ENCODE data around the gene MYO7B. TPM values are rescaled to one million over a fixed set of nuclear protein-coding genes. Genes with fewer than 3 reads are reported as not detected.

MYO7B gene
- 0.62 TPM for total RNA-seq

GRCh38 chr2:127535422-127535901 is at the start of gene MYO7B:
TSS of gene MYO7B (plus strand) at chr2:127535683. CDS start at chr2:127559723, 24,040 bp downstream.
- DNase-seq (ENCODE audit: low spot score) (no peak), ATAC-seq (no peak)
- intact Hi-C loops (cut with DNase I) = no loop called here

GRCh38 chr2:127485694-127486071 is 49.8 kb upstream of the MYO7B start:
- DNase-seq (ENCODE audit: low spot score) = no peak
- intact Hi-C loops (cut with DNase I) = loop anchor here (10.0 kb wide), 1 partner anchor 161 kb away; no protein-coding TSS in a partner anchor

GRCh38 chr2:127486247-127487058 is 49.0 kb upstream of the MYO7B start:
- ATAC-seq = peak; percentile 38
- no peak for DNase-seq (ENCODE audit: low spot score)
- intact Hi-C loops (cut with DNase I) = loop anchor here (10.0 kb wide), 1 partner anchor 162 kb away; no protein-coding TSS in a partner anchor

More at GRCh38 chr2:127485694-127486071, 49.8 kb upstream of the MYO7B start:
- no peak for ATAC-seq

GRCh38 chr2:127490283-127490682 is 45.2 kb upstream of the MYO7B start:
- no peak for ATAC-seq
- intact Hi-C loops (cut with DNase I) = no loop called here
- DNase-seq (ENCODE audit: low spot score) = no peak

GRCh38 chr2:127498386-127498785 is 37.1 kb upstream of the MYO7B start:
- DNase-seq (ENCODE audit: low spot score) (no peak), ATAC-seq (no peak)
- intact Hi-C loops (cut with DNase I) = no loop called here

GRCh38 chr2:127503491-127503890 is 32.0 kb upstream of the MYO7B start:
- DNase-seq (ENCODE audit: low spot score) (no peak), ATAC-seq (no peak)
- intact Hi-C loops (cut with DNase I) = no loop called here

- ATAC-seq (no peak), DNase-seq (ENCODE audit: low spot score) (no peak)
- intact Hi-C loops (cut with DNase I) = no loop called here
Measured at GRCh38 chr2:127504552-127505430, 30.7 kb upstream of the MYO7B start.

GRCh38 chr2:127506510-127506909 is 29.0 kb upstream of the MYO7B start:
- DNase-seq (ENCODE audit: low spot score) (no peak), ATAC-seq (no peak)
- intact Hi-C loops (cut with DNase I) = no loop called here

- ATAC-seq = no peak
- intact Hi-C loops (cut with DNase I) = no loop called here
- no peak for DNase-seq (ENCODE audit: low spot score)
Measured at GRCh38 chr2:127508023-127508630, 27.4 kb upstream of the MYO7B start.

- intact Hi-C loops (cut with DNase I) = no loop called here
- ATAC-seq = peak; percentile 90
- peak; percentile 70 for DNase-seq (ENCODE audit: low spot score)
Measured at GRCh38 chr2:127508631-127509034, 26.9 kb upstream of the MYO7B start.

GRCh38 chr2:127510073-127510472 is 25.4 kb upstream of the MYO7B start:
- no peak for DNase-seq (ENCODE audit: low spot score)
- ATAC-seq = no peak
- intact Hi-C loops (cut with DNase I) = no loop called here

GRCh38 chr2:127511090-127511695 is 24.3 kb upstream of the MYO7B start:
- no peak for DNase-seq (ENCODE audit: low spot score)

GRCh38 chr2:127511917-127512316 is 23.6 kb upstream of the MYO7B start:
- DNase-seq (ENCODE audit: low spot score) (no peak), ATAC-seq (no peak)
- intact Hi-C loops (cut with DNase I) = no loop called here

More at GRCh38 chr2:127511090-127511695, 24.3 kb upstream of the MYO7B start:
- intact Hi-C loops (cut with DNase I) = no loop called here
- no peak for ATAC-seq

GRCh38 chr2:127512362-127512761 is 23.1 kb upstream of the MYO7B start:
- no peak for DNase-seq (ENCODE audit: low spot score)
- intact Hi-C loops (cut with DNase I) = no loop called here
- no peak for ATAC-seq

GRCh38 chr2:127514076-127514475 is 21.4 kb upstream of the MYO7B start:
- ATAC-seq = no peak
- intact Hi-C loops (cut with DNase I) = no loop called here
- no peak for DNase-seq (ENCODE audit: low spot score)

GRCh38 chr2:127514485-127514884 is 21.0 kb upstream of the MYO7B start:
- DNase-seq (ENCODE audit: low spot score) (no peak), ATAC-seq (no peak)
- intact Hi-C loops (cut with DNase I) = no loop called here

- DNase-seq (ENCODE audit: low spot score) = no peak
- peak; percentile 79 for ATAC-seq
- intact Hi-C loops (cut with DNase I) = no loop called here
Measured at GRCh38 chr2:127515383-127515915, 20.0 kb upstream of the MYO7B start.

GRCh38 chr2:127516041-127516762 is 19.3 kb upstream of the MYO7B start:
- intact Hi-C loops (cut with DNase I) = no loop called here
- ATAC-seq (peak; percentile 86), DNase-seq (ENCODE audit: low spot score) (peak; percentile 81)
